NCI-H146 treated with DMSO at 0.1 percent for 48 hours (cell line): ENCODE data around the gene SERHL2.
"Not testable (repeated sequence)": the region's sequence is repeated elsewhere in the genome, so short reads cannot be mapped to it uniquely, and the experiment has no call there.

Source experiments
- DNase-seq: peaks from one replicate; lab custom pipeline; 2025; ENCODE audit not compliant: unreplicated experiment; lab: John Stamatoyannopoulos, UW

Gene SERHL2

DNA sequence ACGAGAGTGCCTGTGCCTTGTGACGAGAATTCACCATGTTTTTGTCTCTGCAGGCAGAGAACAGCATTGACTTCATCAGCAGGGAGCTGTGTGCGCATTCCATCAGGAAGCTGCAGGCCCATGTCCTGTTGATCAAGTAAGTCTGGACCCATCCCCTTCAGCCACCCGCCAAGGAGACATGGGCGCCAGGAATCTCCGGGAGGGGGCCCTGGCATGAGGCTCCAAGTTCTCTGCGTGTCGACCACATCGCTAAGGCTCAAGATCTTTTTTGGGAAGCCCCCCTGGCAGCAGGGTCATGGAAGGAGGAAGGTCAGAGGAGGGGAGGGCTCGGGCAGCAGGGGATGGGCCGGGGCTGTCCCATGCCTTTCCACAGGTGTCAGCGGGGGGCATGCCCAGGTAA is 17.3 kb downstream of the SERHL2 start:
- DNase-seq: not testable (repeated sequence)

- not testable (repeated sequence) for DNase-seq
Measured at GRCh38 chr22:42574046-42574445, 20.3 kb downstream of the SERHL2 start.

DNA sequence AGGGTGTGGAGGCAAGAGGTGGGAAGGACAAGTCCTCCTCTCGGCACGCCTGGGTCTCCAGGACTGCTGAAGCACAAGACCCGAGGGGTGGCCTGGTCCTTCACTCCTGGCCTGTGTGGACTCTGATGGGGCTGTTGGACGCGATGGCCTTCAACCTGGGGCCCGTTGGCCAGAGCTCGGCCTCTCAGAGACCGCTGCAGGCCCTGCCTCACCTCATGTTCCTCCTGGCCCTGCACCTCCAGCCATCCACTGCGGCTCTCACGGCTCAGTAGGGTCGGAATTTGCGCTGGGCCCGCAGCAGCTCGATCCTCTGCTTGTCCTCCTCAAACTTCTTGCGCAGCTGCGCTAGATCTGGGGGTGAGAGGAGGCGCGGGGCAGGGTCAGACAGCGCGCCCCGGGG is 20.7 kb downstream of the SERHL2 start:
- not testable (repeated sequence) for DNase-seq

GRCh38 chr22:42575996-42576574 is 22.3 kb downstream of the SERHL2 start:
- not testable (repeated sequence) for DNase-seq

DNA sequence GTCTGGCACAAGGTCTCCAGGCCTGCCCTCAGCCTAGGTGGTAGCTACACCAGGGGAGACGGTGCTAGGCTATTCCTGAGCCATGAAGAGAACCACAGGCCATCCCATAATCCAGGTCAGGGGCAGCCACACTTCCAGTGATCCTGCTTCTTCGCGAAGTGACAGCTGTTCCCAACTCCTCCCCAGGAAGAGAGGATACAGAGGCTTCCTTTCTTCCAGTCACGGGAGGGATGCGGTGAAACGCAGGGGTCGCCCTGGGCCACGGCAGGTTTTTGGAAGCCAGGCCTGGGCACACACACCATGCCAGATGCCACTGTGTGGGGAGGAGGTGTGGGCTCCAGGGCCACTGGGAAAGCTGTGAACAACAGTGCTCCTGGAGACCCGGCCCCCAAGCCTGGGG is 23.4 kb downstream of the SERHL2 start:
- not testable (repeated sequence) for DNase-seq

DNA sequence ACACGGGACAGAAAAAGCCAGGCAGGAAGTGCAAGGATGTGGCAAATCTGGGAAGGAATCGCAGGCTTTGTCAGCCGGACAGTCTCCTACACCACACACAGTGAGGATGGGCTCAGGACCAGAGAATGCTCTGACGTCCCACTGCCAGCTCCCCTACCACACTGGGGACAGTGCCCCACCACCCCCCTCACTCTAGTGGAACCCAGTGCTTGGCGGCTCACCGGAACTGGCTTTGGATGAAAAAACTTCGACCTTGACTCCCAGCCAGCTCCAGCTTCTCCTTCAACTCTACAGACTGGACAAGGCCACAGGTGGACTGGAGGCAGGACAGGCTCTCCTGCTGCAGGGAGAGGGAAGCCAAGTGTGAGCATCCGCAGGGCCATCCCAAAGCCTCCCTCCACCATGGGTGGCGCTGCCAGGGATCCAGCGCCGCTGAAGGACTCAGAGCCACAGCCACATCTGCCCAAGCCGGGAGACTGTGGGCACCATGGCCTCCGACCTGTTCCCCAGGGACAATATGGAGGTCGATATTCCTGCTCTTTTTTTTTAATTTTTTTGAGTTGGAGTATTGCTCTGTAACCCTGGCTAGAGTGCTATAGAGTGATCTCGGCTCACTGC is 24.0 kb downstream of the SERHL2 start:
- DNase-seq: no peak

DNA sequence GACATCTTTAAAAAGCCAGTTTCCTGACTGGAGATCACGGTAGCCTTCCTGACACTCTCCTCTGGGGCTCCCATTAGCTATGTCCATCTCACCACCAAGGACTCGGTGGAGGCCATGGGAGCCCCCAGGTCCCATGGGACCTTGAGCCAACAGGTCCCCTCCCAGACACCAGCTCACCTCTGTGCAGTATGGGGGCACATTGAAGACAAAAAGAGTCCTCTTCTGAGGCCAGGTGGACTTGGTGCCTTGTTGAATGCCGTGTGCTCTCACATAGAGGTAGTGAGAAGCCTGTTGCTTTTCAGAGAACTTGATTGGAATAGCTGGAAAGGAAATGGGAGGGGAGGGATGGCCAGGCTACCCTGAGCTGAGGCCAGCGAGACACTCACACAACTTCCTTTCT is 26.3 kb downstream of the SERHL2 start:
- DNase-seq: not testable (repeated sequence)

GRCh38 chr22:42581194-42581761 is 27.5 kb downstream of the SERHL2 start:
- not testable (repeated sequence) for DNase-seq

- DNase-seq: no peak
Measured at GRCh38 chr22:42581762-42582716, 28.3 kb downstream of the SERHL2 start.

DNA sequence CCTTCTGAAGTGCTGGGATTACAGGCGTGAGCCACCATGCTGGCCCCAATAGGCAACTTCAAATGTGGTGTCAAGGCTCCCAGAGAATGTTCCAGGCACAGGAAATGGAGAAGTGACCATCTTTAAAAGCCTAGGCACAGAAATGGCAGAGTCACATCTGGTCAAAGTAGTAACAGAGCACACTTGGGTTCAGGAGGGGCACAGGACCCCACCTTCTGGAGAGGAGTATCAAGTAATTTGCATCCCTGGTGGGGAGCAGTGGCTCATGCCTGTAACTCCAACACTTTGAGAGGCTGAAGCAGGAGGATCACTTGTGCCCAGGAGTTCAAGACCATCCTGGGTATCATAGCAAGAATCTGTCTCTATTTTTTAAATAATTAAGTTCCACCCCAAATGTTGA is 29.2 kb downstream of the SERHL2 start:
- no peak for DNase-seq

DNA sequence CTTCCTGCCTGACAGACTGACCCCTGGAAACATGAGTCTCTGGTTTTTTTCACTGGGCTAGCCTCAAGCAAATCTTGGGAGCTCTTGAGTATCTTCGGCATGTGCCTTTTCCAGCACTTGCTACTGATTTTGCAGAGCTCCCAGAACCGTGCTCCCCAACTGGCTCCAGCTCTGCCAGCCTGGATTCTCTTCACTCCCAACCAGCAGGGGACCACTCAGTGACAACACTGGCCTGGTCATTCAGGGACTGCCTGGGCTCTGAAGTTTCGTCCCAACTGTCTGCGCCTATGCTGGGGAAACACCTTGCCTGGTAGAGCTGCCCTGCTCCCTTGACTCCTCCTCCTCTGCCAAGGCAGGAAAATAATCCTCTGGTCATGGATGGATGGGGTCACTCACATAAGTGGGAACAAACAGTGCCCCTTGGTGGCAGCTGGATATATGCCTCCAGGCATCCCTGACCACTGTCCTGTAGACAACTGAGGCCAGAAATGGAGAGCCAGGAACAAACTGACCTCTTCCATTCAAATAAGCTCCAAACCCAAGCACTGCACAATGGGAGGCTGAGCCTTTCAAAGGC is 30.7 kb downstream of the SERHL2 start:
- DNase-seq: no peak

GRCh38 chr22:42585096-42585495 is 31.3 kb downstream of the SERHL2 start:
- no peak for DNase-seq

DNA sequence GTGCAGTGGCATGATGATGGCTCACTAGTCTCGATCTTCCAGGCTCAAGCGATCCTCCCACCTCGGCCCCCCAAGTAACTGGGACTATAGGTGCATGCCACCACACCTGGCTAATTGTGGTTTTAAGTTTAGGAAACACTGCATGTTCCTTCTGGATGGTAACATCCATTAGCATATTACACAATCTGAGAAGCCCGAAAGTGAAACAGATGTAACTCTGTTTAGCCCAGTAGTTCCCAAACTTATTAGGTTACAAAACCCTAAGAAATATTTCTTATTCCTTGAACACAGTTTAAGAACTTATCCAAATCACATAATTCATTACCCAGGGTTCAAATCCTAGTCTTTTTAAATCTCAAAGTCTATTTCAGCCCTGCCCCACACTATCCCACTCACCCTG is 32.6 kb downstream of the SERHL2 start:
- DNase-seq: no peak

DNA sequence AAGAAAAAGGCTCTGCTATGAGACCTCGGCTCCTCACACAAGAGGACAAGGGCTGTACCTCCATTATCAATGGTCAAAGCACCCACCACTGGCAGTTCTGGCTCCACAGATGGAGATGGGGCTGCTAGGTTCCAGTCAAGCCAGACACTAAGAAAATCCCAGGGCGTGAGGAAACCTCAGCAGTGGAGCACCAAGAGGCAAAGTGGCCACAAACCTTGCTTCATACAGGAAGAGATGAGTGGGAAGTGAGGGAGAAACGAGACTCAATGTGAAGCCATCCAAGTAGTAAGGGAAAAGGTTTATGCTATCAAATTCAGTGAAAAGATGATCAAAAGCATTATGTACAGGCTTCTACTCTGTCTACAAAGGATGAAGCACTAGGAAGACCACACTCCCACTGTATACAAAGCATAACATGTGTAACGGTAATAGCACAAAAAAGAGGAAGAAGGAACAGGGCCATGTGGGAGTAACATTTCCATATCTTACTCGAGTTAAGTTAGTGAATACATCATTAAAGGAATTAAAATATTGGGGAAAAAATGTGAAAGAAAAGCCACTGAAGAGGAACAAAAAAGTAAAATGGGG is 33.9 kb downstream of the SERHL2 start:
- no peak for DNase-seq

GRCh38 chr22:42591987-42592386 is 38.2 kb downstream of the SERHL2 start:
- DNase-seq: no peak

DNA sequence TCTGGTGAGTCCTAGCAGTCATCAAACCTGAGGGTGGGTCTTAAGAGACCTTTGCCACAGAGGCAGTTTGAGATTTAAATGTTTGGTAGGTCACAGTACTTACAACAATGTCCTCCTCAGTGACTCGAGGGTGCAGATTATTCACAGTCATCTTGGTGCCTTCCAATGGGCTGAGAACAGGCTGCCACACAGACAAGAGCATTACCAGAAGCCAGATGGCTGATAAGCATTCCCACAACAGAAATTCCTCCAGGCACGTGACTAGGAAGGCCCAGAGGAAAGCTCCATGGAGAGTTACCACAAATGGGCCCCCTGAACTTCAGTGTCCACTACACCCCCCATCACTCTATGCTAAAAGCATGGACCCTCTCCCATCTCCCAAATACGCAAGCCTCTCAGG is 41.7 kb downstream of the SERHL2 start:
- DNase-seq: no peak

GRCh38 chr22:42596336-42596735 is 42.6 kb downstream of the SERHL2 start:
- DNase-seq: no peak

DNA sequence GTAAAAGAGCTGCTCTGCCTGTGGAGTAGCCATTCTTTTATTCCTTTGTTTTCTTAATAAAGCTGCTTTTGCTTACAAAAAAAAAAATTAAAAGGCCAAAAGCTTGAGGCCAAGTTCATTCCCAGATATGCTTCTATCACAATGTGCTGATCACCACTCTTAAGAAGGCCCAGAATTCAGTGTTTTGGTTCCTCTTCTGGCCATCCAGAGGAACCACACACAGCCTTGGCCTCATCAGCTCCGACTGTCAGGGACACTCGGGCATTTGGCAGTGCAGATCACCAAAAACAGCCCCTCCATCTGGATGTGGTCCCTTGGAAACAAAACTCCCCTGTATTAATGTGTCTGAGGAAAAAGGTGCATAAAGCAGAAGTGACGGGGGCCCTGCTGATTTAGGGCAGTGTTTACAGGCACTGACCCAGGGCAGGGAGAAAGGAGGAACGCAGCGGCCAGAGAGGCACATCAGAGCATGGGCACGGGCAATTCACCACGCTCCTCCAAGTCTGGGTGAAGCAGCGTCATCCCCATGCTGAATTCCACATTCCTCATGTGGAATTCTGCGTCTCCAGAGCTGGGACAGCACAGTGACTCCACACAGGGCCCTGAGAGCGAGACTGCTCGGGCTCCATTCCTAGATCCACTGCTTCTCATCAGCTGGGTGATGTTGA is 43.2 kb downstream of the SERHL2 start:
- DNase-seq: no peak

DNA sequence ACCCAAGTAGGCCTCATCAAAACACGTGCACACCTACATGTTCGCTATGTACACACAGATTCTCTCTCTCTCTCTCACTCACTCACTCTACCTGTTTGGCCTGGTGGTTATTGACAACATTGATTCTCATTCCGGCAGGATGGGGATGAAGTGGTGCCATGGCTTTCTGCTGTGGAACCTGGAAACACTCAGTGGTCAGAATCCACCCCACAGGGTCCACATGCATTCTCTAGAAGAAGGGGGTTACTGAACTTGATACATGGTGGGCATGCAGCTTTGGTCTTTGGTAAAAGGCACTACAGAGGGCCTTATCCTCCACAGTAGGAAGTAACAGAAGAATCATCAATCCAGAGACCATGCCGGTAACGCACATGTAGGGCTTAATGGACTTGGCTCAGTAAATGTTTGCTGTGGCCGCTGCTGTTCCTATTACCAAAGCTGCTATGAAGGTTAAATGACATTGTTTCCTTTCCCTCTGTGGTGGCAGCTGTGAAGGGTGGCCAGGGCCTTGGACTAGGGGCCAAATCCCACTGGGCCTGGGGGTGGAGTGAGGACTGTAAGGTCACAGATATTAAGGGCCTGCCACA is 48.2 kb downstream of the SERHL2 start:
- no peak for DNase-seq

DNA sequence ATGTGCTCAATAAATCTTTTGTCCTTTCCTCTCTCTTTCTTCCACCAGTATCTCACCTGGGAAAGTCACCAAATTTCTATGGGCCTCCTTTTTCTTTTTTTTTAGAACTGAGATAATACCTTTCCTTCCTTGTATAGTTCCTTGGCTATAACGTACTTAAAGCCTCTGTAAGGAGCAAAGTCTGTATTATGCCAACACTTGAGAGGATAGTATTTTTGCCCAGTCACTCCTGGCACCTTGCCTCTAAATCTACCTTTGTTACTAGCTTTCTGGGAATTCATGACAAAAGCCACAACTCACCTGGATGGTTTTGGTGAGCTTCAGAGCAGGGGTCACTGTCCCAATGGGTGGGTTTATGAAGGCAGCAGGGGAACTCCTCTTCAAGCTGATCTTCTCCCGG is 48.7 kb downstream of the SERHL2 start:
- DNase-seq: no peak
